NT2/D1 (cell line): ENCODE measurements around the gene TBC1D17.
A peak's percentile ranks its signal among the peaks of the same experiment; 100 is the strongest.
"Not testable (repeated sequence)": the region's sequence is repeated elsewhere in the genome, so short reads cannot be mapped to it uniquely, and the experiment has no call there.

ENCODE experiments used
- DNase-seq: peaks from one replicate; pipeline ENCODE4 v3.0.0-alpha.2; 2011; ENCODE audit warnings: low read depth, low spot score
- H3K27me3 ChIP-seq: 2 replicates; pipeline ENCODE4 v1.6.0; 2011; ENCODE audit warnings: mild to moderate bottlenecking; ENCODE audit not compliant: insufficient read length, insufficient read depth
- H3K36me3 ChIP-seq: 2 replicates; pipeline ENCODE4 v1.6.1; 2011; ENCODE audit warnings: mild to moderate bottlenecking, low read length, mixed read lengths; ENCODE audit not compliant: insufficient read depth, insufficient read length
- H3K4me1 ChIP-seq: 2 replicates; pipeline ENCODE4 v1.5.1; 2011; ENCODE audit not compliant: insufficient read depth, insufficient read length
- H3K4me3 ChIP-seq: 2 replicates; pipeline ENCODE4 v1.5.1; 2011; ENCODE audit warnings: low read depth; ENCODE audit not compliant: insufficient read length
- H3K9ac ChIP-seq: 2 replicates; pipeline ENCODE4 v1.6.0; 2011; ENCODE audit warnings: low read depth; ENCODE audit not compliant: insufficient read length
- H3K9me3 ChIP-seq: 2 replicates; pipeline ENCODE4 v1.5.1; 2011; ENCODE audit warnings: mild to moderate bottlenecking, low read length; ENCODE audit not compliant: insufficient read depth
- SUZ12 ChIP-seq: IDR thresholded peaks from 2 replicates; pipeline ENCODE4 v1.6.1; 2011; ENCODE audit not compliant: insufficient read length, insufficient read depth; ENCODE audit errors: extremely low read depth
- YY1 ChIP-seq: IDR thresholded peaks from 2 replicates; pipeline ENCODE4 v1.6.1; 2011; ENCODE audit not compliant: insufficient read length, insufficient read depth
- ZNF274 ChIP-seq: IDR thresholded peaks from 2 replicates; pipeline ENCODE4 v1.6.1; 2011; ENCODE audit warnings: mild to moderate bottlenecking, low read depth, low read length

Gene TBC1D17

DNA sequence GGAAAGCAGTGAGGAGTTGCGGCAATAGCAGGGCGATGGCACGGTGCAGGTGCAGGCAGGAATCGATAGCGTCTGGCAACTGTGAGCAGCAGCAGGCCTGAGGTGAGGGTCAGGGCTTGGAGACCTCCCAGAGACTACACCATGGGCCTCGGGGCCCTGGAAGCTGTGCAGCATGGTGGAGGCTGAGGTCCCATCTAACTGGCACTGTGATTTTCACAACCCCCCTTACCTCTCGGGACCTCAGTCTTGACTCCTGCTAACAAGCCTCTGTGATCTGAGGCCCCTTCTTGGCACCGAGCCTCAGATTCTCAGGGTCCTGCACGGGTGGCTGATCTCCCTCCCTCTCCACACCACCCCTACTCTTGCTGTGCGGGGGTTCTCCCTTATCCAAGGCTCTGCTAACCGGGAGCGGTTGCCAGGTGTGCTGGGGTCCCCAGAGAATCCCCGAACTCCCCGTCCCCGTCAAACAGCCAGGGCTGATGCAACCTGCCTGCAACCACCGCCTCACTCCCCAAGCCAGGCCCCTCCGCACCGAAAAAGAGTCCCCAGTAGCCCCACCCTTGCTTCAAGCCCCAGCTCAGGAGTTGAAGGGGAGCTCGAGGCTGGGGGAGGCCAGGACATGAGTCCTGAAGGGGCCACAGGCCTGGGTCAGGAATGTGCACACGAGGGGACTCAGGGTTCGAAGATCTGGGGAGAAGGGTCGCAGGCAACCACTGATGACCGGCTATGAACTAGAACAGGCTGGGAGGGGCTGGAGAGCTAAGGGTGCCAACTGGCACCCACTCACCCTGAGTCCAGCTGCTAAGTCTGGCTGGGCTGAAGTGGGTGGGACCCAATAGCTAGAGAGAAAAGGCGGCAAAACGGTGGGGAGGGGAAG, 46.7 kb downstream of the TBC1D17 start:
- Histone ChIP-seq H3K27me3 (no peaks in the 10 kb centered on the region), H3K4me3 (no peak overlapping the region), H3K9me3 (no peaks in the 10 kb centered on the region), H3K9ac (peak overlapping the region; percentile 13), H3K4me1 (peaks cover 41% of the 10 kb centered on the region), H3K36me3 (peaks cover 77% of the 10 kb centered on the region)
- DNase-seq, result no peak
- no peak for TF ChIP-seq YY1
- no peak for TF ChIP-seq SUZ12
- no peak for TF ChIP-seq ZNF274

DNA sequence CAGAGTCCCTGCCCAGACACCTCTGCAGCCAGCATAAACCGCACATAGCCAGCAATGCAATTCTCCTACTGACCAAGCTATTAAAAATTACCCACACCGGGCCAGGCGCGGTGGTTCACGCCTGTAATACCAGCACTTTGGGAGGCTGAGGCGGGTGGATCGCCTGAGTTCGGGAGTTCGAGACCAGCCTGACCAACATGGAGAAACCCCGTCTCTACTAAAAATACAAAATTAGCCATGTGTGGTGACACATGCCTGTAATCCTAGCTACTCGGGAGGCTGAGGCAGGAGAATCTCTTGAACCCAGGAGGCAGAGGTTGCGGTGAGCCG, 47.3 kb downstream of the TBC1D17 start:
- H3K27me3 ChIP-seq, H3K9me3 ChIP-seq, H3K9ac ChIP-seq, DNase-seq, H3K4me3 ChIP-seq: not testable (repeated sequence)
- H3K4me1 ChIP-seq, result peaks cover 41% of the 10 kb centered on the region
- peaks cover 72% of the 10 kb centered on the region for H3K36me3 ChIP-seq

DNA sequence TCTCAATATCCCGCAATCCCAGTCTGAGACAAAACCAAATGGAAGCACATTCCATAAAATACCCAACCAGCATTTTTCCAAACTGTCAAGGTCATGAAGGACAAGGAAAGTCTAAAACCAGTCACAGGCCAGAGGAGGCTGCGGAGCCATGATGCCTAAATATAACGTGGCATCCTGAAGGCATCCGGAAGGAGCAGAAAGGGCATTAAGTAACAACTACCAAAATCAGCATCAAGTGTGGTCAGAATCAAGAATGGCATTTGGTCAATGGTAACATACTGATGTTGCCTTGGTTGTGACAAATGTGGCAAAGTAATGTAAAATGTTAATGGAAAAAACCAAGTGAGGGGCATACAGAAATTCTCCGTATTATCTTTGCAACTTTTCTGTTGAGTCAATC, 48.0 kb downstream of the TBC1D17 start:
- H3K9ac ChIP-seq, result no peak overlapping the region
- DNase-seq, result no peak
- peaks cover 70% of the 10 kb centered on the region for H3K36me3 ChIP-seq
- no peaks in the 10 kb centered on the region for H3K9me3 ChIP-seq
- peaks cover 37% of the 10 kb centered on the region for H3K4me1 ChIP-seq
- no peak for TF ChIP-seq ZNF274
- no peak for TF ChIP-seq YY1
- TF ChIP-seq SUZ12, result no peak
- H3K27me3 ChIP-seq, result no peaks in the 10 kb centered on the region
- no peak overlapping the region for H3K4me3 ChIP-seq

DNA sequence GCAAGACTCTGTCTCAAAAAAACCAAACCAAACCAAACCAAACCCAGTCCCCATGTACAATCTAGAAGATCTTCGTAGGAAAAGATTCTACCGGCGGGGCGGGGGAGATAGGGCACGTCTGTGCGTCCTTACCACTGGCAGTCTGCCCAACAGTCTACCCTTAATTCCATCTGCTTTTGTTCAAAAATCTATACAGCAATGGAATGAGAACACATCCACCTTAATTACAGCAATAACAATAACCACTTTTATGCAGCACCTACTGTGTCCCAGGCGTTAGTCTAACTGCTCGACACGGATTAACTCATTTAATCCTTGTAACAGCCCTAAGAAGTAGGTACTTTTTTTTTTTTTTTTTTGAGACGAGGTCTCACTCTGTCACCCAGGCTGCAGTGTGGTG, 49.0 kb downstream of the TBC1D17 start:
- Histone ChIP-seq H3K4me3 (no peak overlapping the region), H3K9me3 (no peaks in the 10 kb centered on the region), H3K9ac (no peak overlapping the region), H3K36me3 (peaks cover 60% of the 10 kb centered on the region), H3K27me3 (no peaks in the 10 kb centered on the region), H3K4me1 (peaks cover 30% of the 10 kb centered on the region)
- DNase-seq, result no peak
- TF ChIP-seq SUZ12 (no peak), YY1 (no peak), ZNF274 (no peak)

DNA sequence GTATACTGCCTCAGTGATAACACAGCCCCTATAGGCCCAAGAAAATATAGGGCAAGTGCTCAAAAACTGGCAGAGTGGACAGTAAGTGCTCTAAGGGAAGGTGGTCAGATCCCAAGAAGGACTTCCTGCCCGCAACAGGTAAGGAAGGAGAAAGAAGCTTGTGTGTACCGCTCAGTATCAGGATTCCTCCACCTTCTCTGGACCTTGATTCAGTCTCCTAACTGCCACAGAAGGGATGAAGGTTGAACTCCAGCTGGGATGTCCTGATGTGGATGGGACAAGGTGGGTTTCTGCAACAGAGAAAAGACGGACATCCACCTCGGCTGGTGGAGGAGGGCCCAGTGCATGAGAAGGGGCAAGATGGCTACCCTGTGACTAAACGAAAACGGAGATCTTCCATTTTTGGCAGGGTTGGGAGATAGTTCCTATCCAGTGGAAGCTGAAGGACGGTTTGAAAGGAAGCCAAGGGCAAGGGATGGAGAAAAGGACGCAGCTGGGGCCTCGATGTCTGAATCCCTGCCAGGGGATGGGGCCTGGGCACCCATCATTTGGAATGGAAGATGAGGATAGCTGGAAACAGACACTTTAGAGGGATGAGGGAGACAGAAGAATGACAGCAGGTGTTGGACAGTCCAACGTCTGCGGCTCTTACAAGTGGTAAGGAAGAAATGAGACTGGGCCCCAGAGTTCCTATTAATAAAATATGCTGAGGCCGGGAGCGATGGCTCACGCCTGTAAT, 50.2 kb downstream of the TBC1D17 start:
- Histone ChIP-seq H3K4me3 (peak overlapping the region; percentile 26), H3K9ac (peak overlapping the region; percentile 72), H3K9me3 (no peaks in the 10 kb centered on the region), H3K27me3 (no peaks in the 10 kb centered on the region), H3K4me1 (peaks cover 25% of the 10 kb centered on the region), H3K36me3 (peaks cover 49% of the 10 kb centered on the region)
- no peak for TF ChIP-seq YY1
- TF ChIP-seq SUZ12, result no peak
- no peak for TF ChIP-seq ZNF274
- DNase-seq, result no peak

DNA sequence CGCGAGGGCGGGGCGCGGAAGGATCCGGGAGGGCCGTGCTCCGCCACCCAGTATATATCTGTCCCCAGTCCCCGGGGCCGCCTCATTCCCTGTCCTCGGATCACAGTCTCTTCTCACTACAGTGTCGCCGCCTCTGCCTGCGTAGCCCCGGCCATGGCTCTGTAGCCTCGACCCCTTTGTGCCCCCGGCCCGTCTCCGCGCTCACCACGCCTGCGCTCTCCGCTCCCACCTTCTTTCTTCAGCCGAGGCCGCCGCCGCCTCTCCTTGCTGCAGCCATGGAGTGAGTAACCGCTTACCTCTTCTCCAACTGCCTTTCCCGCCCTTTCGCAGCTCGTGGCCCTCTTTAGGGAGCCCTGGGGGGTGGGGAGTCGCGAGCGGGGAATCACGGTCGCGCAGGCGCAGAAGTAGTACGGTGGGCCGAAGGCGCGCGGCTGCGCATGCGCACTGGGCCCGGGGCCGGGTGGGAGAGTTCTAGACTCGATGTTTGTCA, 51.7 kb downstream of the TBC1D17 start, which contains the start of the genes ATF5 and NUP62:
Gene ATF5, plus strand, starts transcription at position 85 of the 490 bp plus-strand sequence. CDS start 1,646 bp downstream, outside the sequence.
Gene NUP62, minus strand, starts transcription at position 384 of the 490 bp plus-strand sequence. CDS start 19,697 bp downstream, outside the sequence.
- Histone ChIP-seq H3K36me3 (peaks cover 37% of the 10 kb centered on the region), H3K9me3 (no peaks in the 10 kb centered on the region), H3K4me3 (peak within 1 kb of the TSS; percentile 91), H3K27me3 (no peaks in the 10 kb centered on the region), H3K4me1 (peaks cover 13% of the 10 kb centered on the region), H3K9ac (peak within 1 kb of the TSS; percentile 97)
- DNase-seq, result peak; percentile 30
- no peak for TF ChIP-seq YY1

DNA sequence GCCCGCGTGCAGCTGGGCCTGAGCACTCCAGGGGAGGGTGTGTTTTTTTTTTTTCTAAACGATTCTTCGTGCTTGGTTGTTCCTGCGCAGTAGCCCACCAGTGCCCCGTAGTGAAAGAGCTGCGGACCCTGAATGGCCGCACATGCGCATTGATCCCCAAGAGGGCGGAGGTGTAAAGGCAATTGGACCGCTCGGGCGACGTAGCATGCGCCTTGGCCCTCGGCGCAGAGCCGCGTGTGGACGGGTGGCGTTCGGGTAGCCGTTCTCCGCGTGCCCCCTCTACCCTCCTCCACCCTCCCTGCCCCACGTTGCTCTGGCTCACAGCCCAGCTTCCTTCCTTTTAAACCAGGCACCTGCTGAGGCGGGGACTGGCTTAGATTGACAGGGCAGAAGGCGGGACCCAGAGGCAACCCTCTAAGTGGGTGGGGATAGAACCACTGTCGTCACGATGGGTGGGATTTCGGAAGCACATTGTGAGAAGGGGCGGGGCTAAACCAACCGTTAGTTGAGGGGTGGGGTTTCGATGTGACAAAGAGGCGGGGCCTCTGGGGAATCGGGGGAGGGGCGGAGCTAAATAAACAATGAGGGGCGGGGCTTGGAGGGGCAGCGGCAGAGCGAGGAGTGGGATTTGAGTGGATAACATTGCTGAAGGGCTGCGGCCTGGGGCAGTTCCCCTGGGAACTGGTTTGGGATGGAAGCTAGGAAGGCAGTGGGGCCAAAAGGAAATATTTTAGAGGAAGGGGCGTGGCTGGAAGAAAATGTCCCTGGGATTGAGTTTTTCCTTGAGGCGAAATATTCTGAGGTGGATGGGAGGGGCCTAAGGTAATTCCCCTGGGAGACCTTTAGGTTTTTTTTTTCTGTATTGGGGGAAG, 52.3 kb downstream of the TBC1D17 start:
- Histone ChIP-seq H3K9me3 (no peaks in the 10 kb centered on the region), H3K4me3 (peak overlapping the region; percentile 91), H3K27me3 (no peaks in the 10 kb centered on the region), H3K9ac (peak overlapping the region; percentile 97), H3K4me1 (peaks cover 8% of the 10 kb centered on the region), H3K36me3 (peaks cover 30% of the 10 kb centered on the region)
- TF ChIP-seq SUZ12, result no peak
- TF ChIP-seq ZNF274, result no peak
- TF ChIP-seq YY1, result no peak
- DNase-seq, result peak; percentile 93
